ENCODE data around the gene HLA-DPB1.

The HLA-DPB1 gene

GRCh38 chr6:33123732-33124524 is 48.1 kb downstream of the HLA-DPB1 start:
- H3K4me1 ChIP-seq (ENCODE audit: control insufficient read depth, insufficient read depth, low read length): peaks cover 15% of the 10 kb centered on the region
- H3K4me3 ChIP-seq (ENCODE audit: low read length): no peak overlapping the region
- H3K27me3 ChIP-seq (replicated peaks; ENCODE audit: control insufficient read depth, insufficient read depth, low read length): no peaks in the 10 kb centered on the region
- peaks cover 8% of the 10 kb centered on the region for H3K9me3 ChIP-seq (ENCODE audit: control insufficient read depth, low read length)
- DNase-seq (ENCODE audit: low read depth): peak; percentile 50
- H3K36me3 ChIP-seq (ENCODE audit: control insufficient read depth, insufficient read depth, low read length, severe bottlenecking): no peaks in the 10 kb centered on the region
- H3K9ac ChIP-seq (ENCODE audit: low read length): no peak overlapping the region

- Histone ChIP-seq H3K27me3 (replicated peaks; ENCODE audit: control insufficient read depth, insufficient read depth, low read length) (no peaks in the 10 kb centered on the region), H3K4me1 (ENCODE audit: control insufficient read depth, insufficient read depth, low read length) (peaks cover 21% of the 10 kb centered on the region), H3K9me3 (ENCODE audit: control insufficient read depth, low read length) (peaks cover 8% of the 10 kb centered on the region), H3K4me3 (ENCODE audit: low read length) (no peak overlapping the region), H3K9ac (ENCODE audit: low read length) (no peak overlapping the region), H3K36me3 (ENCODE audit: control insufficient read depth, insufficient read depth, low read length, severe bottlenecking) (no peaks in the 10 kb centered on the region)
- DNase-seq (ENCODE audit: low read depth): no peak
These were observed 48.7 kb downstream of the HLA-DPB1 start for GRCh38 chr6:33124525-33124901.

- no peak for DNase-seq (ENCODE audit: low read depth)
- Histone ChIP-seq H3K9me3 (ENCODE audit: control insufficient read depth, low read length) (peaks cover 8% of the 10 kb centered on the region), H3K4me3 (ENCODE audit: low read length) (no peak overlapping the region), H3K27me3 (replicated peaks; ENCODE audit: control insufficient read depth, insufficient read depth, low read length) (no peaks in the 10 kb centered on the region), H3K36me3 (ENCODE audit: control insufficient read depth, insufficient read depth, low read length, severe bottlenecking) (no peaks in the 10 kb centered on the region), H3K4me1 (ENCODE audit: control insufficient read depth, insufficient read depth, low read length) (peaks cover 25% of the 10 kb centered on the region), H3K9ac (ENCODE audit: low read length) (no peak overlapping the region)
These were observed 49.2 kb downstream of the HLA-DPB1 start for GRCh38 chr6:33124947-33125346.

- peak; percentile 53 for DNase-seq (ENCODE audit: low read depth)
- Histone ChIP-seq H3K9me3 (ENCODE audit: control insufficient read depth, low read length) (peaks cover 8% of the 10 kb centered on the region), H3K4me3 (ENCODE audit: low read length) (no peak overlapping the region), H3K4me1 (ENCODE audit: control insufficient read depth, insufficient read depth, low read length) (peaks cover 36% of the 10 kb centered on the region), H3K36me3 (ENCODE audit: control insufficient read depth, insufficient read depth, low read length, severe bottlenecking) (no peaks in the 10 kb centered on the region), H3K27me3 (replicated peaks; ENCODE audit: control insufficient read depth, insufficient read depth, low read length) (no peaks in the 10 kb centered on the region), H3K9ac (ENCODE audit: low read length) (no peak overlapping the region)
These were observed 50.4 kb downstream of the HLA-DPB1 start for GRCh38 chr6:33126101-33126714.

- H3K36me3 ChIP-seq (ENCODE audit: control insufficient read depth, insufficient read depth, low read length, severe bottlenecking): no peaks in the 10 kb centered on the region
- no peaks in the 10 kb centered on the region for H3K27me3 ChIP-seq (replicated peaks; ENCODE audit: control insufficient read depth, insufficient read depth, low read length)
- H3K4me3 ChIP-seq (ENCODE audit: low read length): no peak overlapping the region
These were observed 52.5 kb downstream of the HLA-DPB1 start for GRCh38 chr6:33128318-33128717.

DNA sequence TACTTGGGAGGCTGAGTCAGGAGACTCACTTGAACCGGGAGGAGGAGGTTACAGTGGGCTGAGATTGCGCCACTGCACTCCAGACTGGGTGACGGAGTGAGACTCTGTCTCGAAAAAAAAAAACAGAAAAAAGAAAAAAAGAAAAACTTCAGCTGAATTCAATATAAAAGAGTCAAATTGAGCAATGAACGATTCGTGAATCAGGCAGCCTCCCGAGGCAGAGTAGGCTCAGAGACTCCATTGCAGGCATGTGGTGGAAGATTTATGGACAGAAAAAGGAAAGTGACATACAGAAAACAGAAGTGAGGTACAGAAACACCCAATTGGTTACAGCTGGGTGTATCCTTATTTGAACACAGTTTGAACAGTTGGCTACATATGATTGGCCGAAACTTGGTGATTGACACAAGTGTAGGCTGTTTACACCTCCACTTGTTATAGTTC is 56.3 kb downstream of the HLA-DPB1 start:
- no peaks in the 10 kb centered on the region for H3K36me3 ChIP-seq (ENCODE audit: control insufficient read depth, insufficient read depth, low read length, severe bottlenecking)
- peak overlapping the region; percentile 36 for H3K9ac ChIP-seq (ENCODE audit: low read length)
- H3K4me1 ChIP-seq (ENCODE audit: control insufficient read depth, insufficient read depth, low read length): peaks cover 43% of the 10 kb centered on the region
- DNase-seq (ENCODE audit: low read depth): no peak
- no peak overlapping the region for H3K4me3 ChIP-seq (ENCODE audit: low read length)
- H3K9me3 ChIP-seq (ENCODE audit: control insufficient read depth, low read length): no peaks in the 10 kb centered on the region
- H3K27me3 ChIP-seq (replicated peaks; ENCODE audit: control insufficient read depth, insufficient read depth, low read length): no peaks in the 10 kb centered on the region

More at GRCh38 chr6:33128318-33128717, 52.5 kb downstream of the HLA-DPB1 start:
- DNase-seq (ENCODE audit: low read depth): no peak
- peaks cover 5% of the 10 kb centered on the region for H3K9me3 ChIP-seq (ENCODE audit: control insufficient read depth, low read length)
- peaks cover 47% of the 10 kb centered on the region for H3K4me1 ChIP-seq (ENCODE audit: control insufficient read depth, insufficient read depth, low read length)
- no peak overlapping the region for H3K9ac ChIP-seq (ENCODE audit: low read length)

GRCh38 chr6:33136310-33136900 is 60.6 kb downstream of the HLA-DPB1 start:
- no peaks in the 10 kb centered on the region for H3K36me3 ChIP-seq (ENCODE audit: control insufficient read depth, insufficient read depth, low read length, severe bottlenecking)
- no peak overlapping the region for H3K9ac ChIP-seq (ENCODE audit: low read length)
- peaks cover 12% of the 10 kb centered on the region for H3K4me1 ChIP-seq (ENCODE audit: control insufficient read depth, insufficient read depth, low read length)
- no peak for DNase-seq (ENCODE audit: low read depth)
- no peaks in the 10 kb centered on the region for H3K9me3 ChIP-seq (ENCODE audit: control insufficient read depth, low read length)
- no peak overlapping the region for H3K4me3 ChIP-seq (ENCODE audit: low read length)
- H3K27me3 ChIP-seq (replicated peaks; ENCODE audit: control insufficient read depth, insufficient read depth, low read length): no peaks in the 10 kb centered on the region
